Measurements from ENCODE around the gene CCDC3.
"Not testable (repeated sequence)": the region's sequence is repeated elsewhere in the genome, so short reads cannot be mapped to it uniquely, and the experiment has no call there.

Gene CCDC3

GRCh38 chr10:12999849-13000248 is 1.7 kb downstream of the CCDC3 start:
- DNase-seq, result no peak

GRCh38 chr10:12995425-12995861 is 6.1 kb downstream of the CCDC3 start:
- DNase-seq, result no peak

GRCh38 chr10:12993595-12993994 is 7.9 kb downstream of the CCDC3 start:
- DNase-seq, result no peak

- DNase-seq, result no peak
Measured at GRCh38 chr10:12985347-12985746, 16.2 kb downstream of the CCDC3 start.

- DNase-seq, result no peak
Measured at GRCh38 chr10:12984165-12984747, 17.3 kb downstream of the CCDC3 start.

GRCh38 chr10:12983568-12983967 is 17.9 kb downstream of the CCDC3 start:
- not testable (repeated sequence) for DNase-seq

GRCh38 chr10:12981570-12981969 is 19.9 kb downstream of the CCDC3 start:
- DNase-seq, result no peak

- no peak for DNase-seq
Measured at GRCh38 chr10:12980713-12981306, 20.7 kb downstream of the CCDC3 start.

- DNase-seq, result no peak
Measured at GRCh38 chr10:12980102-12980661, 21.3 kb downstream of the CCDC3 start.

GRCh38 chr10:12978891-12979290 is 22.6 kb downstream of the CCDC3 start:
- DNase-seq, result no peak

GRCh38 chr10:12975906-12976305 is 25.6 kb downstream of the CCDC3 start:
- no peak for DNase-seq

GRCh38 chr10:12975266-12975665 is 26.2 kb downstream of the CCDC3 start:
- no peak for DNase-seq

- no peak for DNase-seq
Measured at GRCh38 chr10:12974491-12975199, 26.9 kb downstream of the CCDC3 start.

- DNase-seq, result no peak
Measured at GRCh38 chr10:12974078-12974477, 27.4 kb downstream of the CCDC3 start.

- no peak for DNase-seq
Measured at GRCh38 chr10:12973149-12973718, 28.3 kb downstream of the CCDC3 start.

GRCh38 chr10:12972146-12972545 is 29.4 kb downstream of the CCDC3 start:
- DNase-seq, result no peak

- DNase-seq, result no peak
Measured at GRCh38 chr10:12971001-12971788, 30.3 kb downstream of the CCDC3 start.

GRCh38 chr10:12969951-12970350 is 31.6 kb downstream of the CCDC3 start:
- no peak for DNase-seq

GRCh38 chr10:12966067-12966466 is 35.4 kb downstream of the CCDC3 start:
- DNase-seq, result no peak

GRCh38 chr10:12965571-12965970 is 35.9 kb downstream of the CCDC3 start:
- DNase-seq, result no peak

- DNase-seq, result no peak
Measured at GRCh38 chr10:12962556-12962955, 39.0 kb downstream of the CCDC3 start.

GRCh38 chr10:12961416-12962205 is 39.9 kb downstream of the CCDC3 start:
- no peak for DNase-seq

All from activated naive CD4-positive, alpha-beta T cell treated with anti-CD3 and anti-CD28 coated beads, Interleukin-2, amount 50 U/mL, for 16 hours (primary cell).